NCI-H1048 (cell line): ENCODE measurements around the gene GLB1L.

Experiments
- DNase-seq: peaks from one replicate; lab custom pipeline; 2025; lab: John Stamatoyannopoulos, UW

GLB1L gene

DNA sequence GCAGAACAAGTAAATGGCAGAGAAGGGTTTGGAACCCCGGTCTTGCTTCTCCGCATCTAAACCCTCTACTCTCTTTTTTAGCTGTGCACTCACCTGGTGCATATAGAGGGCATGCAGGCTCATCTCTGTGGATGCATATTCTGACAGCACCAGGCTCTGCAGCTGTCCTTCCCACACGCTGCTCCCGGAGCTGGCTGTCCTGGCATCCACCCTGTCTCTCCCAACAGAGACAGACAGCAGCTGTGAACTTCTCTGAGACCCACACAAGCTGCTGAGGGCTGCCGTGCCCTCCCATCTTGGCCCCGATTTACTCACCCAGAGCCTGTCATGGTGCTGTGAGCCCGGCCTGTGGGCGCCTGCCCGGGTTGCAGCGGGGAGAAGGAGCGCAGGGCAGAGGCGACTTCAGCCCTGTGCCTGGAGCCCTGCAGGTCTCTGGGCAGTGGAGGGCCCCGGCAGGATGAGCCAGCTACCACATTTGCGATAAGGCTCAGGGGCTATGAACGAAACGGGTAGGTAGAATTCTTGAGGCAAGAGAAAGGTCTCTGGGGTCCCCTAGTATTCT, 23.2 kb downstream of the GLB1L start:
- DNase-seq = no peak

DNA sequence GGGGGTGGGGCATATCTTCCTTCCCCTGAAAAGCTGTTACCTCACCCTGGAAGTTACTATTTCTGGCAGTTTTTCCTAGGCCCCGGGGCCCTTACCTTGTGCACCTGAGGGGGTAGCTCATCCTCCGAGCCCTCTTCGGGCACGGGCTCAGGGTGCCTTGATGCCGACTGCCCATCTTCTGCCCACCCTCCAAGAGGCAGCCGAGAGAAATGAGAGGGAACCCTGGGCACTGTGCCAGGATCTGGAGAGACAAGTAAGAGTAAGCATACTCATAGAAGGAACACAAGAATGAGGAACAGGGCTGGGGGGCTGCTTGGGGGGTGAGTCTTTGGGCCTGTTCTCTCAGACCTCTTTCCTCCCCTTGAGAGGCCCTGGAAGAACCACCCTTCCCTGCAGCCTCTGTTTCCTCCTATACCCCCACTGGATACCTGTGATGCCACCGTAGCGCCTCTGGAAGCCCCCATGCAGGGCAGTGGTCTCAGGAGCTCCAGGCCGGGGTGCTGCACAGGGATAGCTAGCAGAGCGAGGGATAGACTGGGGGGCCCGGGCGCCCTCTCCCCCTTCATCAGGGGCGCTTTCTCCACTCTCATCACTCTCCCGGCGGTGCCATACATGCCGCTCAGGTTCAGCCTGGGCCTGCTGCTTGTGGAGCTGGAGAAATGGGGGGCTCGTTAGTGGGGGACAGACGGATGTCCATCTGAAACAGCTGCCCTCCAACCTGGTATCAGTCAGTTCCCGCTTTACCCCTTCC, 24.4 kb downstream of the GLB1L start:
- DNase-seq = no peak

DNA sequence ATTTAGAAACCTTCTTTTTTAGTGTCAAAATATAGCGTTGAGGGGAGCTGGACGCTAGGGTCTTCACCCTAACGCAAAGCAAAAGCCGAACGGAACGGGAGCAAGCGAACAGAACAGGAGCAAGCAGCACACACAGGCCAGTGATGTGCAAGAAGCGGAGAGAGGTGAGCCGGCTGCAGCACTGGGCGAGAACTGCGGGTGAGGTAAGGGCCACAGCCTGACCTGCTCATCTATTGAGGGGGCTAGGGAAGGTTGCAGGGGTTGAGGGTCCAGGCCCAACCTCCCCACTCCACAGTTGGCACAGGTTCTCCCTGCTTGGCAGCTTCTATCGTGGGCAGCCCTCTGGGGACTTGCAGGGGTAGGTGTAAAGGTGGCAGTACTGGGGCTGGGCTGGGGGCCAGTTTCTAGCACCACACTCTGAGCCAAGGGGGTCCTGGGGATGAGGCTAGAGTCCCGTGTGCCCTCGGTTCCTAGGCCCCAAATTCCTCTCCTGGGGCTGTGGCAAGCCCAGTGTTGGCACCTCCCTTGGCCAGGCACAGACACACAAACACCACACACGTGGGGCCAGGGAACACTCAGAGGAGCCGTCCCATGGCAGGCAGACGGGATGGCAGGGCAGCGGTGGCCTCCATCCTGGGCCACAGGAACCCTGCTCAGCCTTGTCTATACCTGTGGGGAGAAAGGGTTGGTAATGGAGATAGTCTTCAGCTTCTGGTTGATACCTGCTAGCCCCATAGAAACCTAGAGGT, 25.3 kb downstream of the GLB1L start:
- no peak for DNase-seq

DNA sequence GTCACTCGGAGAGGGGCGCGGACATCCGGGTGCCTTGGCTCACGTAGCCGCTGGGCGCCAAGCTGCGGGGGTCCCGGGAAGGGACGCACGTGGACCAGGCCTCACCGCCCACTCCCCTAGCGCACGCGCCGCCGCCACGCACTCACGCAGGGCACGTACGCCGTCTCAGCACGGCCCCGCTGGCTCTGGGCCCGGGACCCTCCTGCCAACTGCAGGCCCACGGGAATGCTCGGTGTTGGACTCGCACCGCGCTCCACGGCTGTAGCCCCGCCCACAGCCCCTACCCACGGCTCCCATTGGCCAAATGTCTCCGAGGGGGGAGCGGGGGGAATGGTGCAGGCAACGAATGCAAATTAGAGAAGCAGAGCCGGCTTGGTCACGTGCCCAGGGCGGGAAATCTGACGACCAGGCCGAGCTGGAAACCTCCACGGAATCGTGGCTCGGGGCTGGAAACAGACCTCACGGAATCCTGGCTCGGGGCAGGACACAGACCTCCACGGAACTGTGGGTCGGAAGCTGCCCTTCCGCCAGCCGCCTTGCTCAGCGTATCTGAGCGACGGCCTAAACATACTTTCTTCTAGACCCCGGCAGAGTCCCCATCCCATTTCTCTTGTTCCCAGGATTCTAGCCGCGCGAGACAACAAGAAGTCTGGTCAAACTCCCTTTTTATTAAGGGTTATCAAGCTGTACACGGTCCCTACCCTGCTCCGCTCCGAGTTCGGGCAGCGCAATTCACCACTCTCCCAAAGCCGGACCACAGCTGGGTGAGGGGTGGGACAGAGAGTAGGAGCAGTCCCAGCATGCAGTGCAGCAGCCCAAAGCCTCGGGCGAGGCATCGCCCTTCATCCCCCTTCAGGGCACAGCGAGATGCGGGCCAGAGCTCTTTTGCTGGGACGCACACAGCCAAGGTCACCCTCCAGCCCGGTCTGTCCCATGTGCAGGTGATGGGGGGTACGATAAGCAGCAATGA, 26.2 kb downstream of the GLB1L start, which contains the start of gene ABCB6:
Gene ABCB6, minus strand, starts transcription at position 227 of the 970 bp plus-strand sequence. CDS start 285 bp downstream, outside the sequence.
- peak; percentile 95 for DNase-seq

DNA sequence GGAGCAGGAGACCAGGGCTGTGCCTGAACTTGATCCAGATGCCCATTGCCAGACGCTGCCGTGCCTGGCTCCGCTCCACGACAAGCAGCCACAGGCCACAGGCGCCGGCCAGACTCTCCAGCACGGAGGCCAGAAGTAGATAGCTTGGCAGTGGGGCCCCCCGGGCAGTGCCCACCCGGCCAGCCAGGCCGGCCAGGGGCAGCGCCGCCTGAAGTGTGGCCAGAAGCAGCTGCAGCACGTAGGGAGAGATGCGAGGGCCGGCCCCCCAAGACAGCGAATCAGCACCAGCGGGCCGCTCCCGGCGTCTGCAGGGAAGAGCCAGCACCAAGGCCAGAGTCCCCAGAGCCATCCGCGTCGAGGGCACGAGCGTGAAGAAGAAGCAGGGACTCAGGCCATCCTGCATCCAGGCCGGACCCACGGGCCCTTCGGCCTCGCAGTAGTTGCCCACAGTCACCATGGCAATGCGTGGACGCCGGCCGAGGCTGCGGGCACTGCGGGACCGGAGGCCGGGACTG, 27.0 kb downstream of the GLB1L start:
- no peak for DNase-seq

DNA sequence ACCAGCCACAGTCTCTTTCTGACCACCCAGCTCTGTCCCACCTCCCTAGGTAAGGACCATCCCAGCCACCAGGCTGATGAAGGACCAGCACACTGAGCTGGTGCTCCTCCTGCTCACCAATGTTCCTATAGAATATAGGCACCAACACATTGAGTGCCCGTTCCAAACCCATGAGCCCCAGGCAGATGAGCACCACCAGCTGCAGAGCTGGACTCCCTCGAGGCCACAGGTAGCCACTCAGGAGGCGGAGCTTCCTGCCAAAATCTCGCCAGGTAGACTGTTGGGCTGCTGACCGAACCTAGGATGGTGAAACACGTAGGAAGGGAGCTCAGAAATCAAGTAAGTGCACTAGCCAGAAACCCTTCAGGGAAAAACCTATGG, 28.7 kb downstream of the GLB1L start:
- no peak for DNase-seq

DNA sequence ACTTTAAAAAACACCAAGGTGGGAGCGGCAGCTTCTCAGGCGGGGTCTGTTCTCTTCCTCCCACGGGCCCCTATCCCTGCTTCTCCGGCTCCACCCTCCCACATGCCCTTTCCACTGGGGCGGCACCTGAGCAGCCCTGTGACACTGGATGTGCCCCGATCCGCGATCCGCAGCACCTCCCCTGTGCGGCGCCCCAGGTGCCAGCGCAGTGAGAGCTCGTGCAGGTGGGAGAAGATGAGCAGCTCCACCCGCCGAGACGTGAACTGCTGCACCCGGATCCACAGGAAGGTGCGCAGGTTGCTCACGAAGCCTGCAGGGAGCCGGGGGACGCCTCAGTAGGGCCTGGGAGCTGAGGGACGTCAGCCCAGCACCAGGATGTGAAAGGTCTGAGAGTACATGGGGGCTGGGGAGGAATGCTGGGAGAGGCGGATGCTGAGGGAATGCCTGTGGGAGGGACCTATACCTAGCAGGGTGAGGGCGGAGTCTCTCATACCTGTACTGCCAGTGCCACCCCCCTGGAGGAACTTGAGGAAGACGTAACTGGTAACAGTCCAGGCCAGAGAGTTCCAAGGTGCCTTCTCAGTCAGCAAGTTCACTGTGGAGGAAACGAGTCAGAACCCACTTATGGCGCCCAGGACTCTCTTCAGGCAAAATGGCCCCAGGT, 29.2 kb downstream of the GLB1L start:
- DNase-seq = no peak

DNA sequence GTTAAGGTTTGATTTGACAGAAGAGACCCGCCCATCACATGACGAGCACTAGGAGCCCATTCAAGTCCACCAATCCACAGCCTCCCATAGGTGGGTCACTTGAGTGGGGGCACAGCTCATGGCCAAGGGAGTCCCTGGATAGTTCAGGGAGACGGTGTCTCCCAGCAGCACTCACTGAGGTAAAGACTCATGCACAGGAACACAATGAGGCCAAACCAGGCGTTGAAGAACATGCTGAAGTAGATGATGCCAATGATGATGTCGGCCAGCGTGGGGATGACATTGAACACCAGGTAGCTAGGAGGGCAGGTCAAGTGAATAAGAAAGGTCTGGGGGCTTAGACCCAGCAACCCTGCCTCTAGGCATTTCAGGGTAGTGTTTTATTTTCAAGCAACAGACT, 30.5 kb downstream of the GLB1L start:
- no peak for DNase-seq

DNA sequence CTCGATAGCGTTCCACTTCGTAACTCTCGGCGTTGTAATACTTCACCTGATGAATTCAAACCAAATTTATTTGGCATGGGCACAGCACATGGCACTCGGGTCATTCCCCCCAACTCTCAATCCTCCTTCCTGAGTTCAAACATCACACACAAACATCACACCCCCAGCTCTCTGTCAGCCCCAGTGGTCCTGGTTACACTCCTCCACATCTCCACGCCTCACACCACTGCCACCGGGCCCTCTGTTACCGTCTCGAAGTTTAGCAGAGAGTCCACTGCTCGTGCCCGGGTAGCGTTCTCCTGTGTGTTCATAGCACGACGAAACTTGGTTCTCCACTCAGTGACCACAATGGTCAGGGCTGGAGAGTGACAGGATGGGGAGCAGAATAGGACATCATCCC, 31.1 kb downstream of the GLB1L start:
- no peak for DNase-seq

DNA sequence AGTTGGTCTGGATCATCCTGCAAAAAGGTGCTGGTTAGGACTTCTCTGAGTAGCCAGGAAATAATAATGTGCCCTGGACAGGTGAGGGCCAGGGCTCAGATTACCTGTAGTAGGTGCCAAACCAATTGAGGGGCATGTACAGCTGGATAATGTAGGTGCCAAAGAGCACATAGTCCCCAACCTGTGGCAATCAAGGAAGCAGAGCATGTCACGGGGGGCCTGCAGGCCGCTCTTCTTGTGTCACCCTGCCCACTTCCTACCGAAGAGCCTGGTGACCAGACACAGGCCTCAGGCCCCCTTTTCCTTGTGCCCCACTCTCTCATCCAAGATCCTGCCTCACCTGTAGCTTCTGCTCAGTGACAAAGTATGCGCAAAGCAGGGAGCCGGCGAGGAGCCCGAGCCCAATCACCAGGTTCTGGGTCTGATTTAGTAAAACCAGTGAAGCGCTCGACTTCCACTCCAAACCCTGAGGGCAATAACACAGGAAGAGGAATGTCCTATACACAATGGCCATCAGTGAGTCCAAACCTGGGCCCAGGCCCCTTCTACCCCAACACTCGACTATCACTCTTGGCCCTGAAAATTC, 31.7 kb downstream of the GLB1L start:
- DNase-seq = no peak

DNA sequence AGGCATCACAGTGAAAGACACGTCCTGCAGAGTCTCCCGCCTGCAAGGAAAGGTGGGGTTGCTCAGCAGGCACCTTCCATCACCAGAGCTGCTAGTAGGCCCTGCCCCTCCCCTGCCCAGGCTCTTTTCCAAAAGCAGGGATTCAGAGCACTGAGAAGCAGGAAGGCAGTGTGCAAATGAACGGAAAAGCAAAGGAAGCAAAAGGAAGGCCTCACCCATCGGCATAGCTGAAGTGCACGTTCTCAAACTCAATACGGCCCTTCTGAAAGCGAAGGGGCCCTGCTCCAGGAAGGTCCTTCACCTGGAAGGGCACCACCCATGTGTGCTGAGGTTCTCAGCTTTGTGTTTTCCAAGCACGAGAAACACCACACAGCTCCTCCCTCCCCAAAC, 32.2 kb downstream of the GLB1L start:
- DNase-seq = no peak

DNA sequence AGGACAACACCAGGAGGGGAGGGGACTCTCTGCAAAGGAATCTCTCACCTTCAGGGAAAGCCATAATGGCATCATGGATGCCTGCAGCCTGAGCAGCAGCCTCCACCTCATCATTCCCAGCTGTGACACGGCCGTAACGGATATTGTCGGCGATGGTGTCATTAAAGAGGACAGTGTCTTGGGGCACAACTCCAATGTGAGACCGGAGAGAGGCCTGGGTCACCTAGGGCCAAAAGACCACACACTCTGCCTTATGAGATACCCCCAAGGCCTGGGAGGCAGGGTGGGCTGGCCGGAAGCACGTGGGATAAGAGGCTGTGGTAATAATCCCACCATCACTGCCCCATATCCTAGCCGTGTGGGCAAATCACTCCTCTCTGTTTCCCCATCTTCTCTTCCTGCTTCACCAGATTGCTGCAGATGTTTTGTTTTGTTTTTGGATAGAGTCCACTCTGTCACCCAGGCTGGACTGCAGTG, 34.3 kb downstream of the GLB1L start:
- DNase-seq = no peak

DNA sequence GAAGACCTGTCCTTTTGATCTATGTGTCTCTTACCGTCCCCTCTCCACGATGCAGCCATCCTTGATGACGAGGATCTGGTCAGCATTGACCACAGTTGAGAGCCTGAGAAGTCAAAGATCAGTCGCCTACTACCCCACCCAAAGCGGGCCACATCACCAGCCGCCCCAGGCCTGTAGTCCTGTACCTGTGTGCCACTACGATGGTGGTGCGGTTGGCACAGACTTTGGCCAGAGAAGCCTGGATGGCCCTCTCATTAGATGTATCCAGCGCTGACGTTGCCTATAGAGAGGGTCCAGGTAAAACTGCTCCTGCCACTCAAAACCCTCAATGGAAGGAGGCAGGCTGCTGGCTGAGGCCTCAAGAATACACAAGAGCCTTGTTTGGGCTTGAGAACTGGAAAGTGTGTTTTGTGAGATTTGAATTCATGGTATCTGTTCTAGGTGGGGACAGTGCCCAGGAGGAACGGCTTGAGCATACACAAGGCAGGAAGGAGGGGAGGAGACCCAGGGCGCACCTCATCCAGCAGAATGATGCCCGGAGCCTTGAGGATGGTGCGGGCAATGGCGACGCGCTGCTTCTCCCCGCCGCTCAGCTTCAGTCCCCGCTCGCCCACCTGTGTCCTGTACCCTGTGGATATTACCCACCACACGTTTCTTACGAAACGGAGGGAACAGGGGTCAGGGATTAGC, 34.9 kb downstream of the GLB1L start:
- DNase-seq = no peak

DNA sequence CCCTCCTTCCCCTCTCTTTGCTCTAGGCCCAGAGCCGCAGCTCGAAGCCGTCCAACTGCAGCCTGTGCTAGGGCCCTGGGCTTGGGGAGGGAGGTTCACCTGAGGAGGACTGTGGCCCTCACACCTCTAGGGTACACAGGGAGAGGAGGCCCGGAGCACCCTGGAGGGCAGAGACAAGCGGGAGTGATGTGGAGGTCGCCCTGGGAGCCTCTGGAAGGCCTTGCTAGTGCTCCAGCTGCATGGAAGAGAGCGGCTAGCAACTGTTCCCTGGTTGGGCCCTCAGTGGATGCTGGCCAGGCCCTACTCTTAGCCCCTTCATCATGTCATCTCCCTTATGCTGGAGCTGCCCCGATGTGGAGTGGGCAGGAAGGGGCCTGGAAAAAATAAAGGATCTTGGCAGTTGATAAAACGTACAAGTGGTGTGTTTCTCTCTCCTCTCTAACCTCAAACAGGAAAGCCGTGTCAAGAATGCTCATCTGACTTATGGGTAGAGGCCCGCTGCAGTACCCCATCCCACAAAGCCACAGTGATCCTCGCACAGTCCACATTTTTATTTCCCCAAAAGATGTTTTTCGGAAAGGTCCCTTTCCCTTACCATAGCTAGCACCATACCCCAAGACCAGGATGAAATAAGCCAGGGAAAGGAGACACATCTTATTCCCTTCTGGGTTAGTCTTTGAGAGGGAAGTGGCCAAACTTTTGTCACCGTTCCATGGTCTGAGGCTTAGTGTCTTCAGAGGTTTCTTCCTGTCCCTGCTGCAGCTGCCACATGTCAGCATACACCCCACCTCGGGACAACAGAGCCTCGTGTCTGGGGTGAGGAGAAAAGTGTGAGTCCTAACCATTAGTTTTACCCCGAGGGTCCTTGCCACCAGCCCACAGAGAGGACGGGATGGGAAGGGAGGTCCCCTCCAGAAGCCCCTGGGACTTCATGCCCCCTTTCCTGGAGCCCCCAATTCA, 35.7 kb downstream of the GLB1L start:
- DNase-seq = no peak

DNA sequence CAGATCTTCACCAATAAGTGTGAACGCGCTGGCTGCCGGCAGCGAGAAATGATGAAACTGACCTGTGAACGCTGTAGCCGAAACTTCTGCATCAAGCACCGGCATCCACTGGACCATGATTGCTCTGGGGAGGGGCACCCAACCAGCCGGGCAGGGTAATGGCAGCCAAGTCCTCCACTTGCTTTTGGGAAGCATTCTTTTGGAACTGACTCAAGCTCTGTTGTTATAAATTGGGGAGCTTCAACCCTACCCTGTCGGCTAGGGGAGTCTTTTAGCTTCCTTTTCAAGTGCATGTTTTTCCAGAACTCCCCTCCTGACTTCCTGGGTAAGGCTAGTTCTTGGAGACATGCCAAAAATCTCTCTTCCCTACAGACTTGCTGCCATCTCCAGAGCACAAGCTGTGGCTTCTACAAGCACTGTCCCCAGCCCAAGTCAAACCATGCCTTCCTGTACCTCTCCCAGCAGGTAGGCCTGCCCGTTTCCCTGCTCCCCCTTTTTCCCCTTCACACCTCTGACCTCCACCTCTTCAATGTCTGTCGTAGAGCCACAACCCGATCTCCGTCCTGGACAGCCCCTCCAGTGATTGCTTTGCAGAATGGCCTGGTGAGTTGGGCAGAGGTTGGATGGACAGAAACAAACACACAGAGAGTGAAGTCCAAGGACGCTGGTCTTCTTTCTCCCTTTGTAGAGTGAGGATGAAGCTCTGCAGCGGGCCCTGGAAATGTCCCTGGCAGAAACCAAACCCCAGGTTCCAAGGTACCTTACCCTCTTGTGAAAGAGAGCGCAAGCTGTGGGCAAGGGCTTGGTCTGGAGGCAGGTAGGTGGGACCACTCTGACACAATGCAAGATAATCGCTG, 37.1 kb downstream of the GLB1L start:
- no peak for DNase-seq

DNA sequence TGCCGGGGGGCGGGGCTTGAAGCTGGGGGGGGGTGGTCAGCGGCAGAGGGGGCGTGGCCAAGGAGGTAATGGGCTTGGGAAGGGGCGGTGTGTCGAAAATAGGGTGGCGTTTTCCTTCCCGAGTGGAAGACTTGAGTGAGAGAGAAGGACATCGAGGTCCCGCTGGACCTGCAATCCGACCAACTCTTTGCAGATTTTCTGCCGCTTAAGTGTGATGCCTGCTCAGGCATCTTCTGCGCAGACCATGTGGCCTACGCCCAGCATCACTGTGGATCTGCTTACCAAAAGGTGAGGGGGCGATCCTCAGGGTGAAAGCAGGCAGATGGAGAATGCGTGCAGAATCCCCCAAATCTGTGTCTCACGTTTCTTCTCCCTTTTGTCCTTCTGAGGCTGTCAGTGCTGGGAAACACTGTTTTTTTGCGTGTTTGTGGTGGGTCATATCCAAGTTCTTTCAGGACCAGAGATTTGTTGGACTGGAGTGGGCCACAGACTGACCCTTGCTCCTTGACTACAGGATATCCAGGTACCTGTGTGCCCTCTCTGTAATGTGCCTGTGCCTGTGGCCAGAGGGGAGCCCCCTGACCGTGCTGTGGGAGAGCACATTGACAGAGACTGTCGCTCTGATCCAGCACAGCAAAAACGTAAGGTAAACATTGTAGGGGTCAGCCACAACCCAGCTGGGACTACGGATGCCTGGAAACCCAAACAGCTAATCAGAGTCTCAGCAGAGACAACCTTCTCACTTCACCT, 37.9 kb downstream of the GLB1L start:
- DNase-seq = no peak
